Testis (tissue), 3 donors: Measurements from ENCODE around the gene SLC22A9. TPM values are rescaled to one million over a fixed set of nuclear protein-coding genes. Genes with fewer than 3 reads are reported as not detected.

Experiments
- polyA plus RNA-seq: library from polyadenylated mRNA; stranded (reverse); fragments of 350-450 nt; fragmentation: Illumina TruSeq; extraction: RNeasy Lipid Tissue Mini Kit (QIAGEN cat#74804); gene quantifications from one replicate; pipeline ENCODE4 v1.2.3, GENCODE V29; 2014; ENCODE audit warnings: low read depth, low replicate concordance; ENCODE audit not compliant: insufficient read depth
- total RNA-seq, 2 donors: library from RNA; depleted of rRNA; stranded (reverse); fragments of >200 nt; gene quantifications; one replicate each; pipeline ENCODE4 v1.2.3, GENCODE V29; 2016

SLC22A9 gene
- total and polyA plus RNA-seq, 3 donors from 2014 or later, result not detected

Other genes starting within 250 kb of the SLC22A9 start
- not detected for gene SLC22A24, start 225.6 kb upstream of the SLC22A9 start, total RNA-seq
- not detected for gene SLC22A24, start 225.6 kb upstream of the SLC22A9 start, polyA plus RNA-seq
- not detected for gene SLC22A25, start 126.2 kb upstream of the SLC22A9 start, total RNA-seq
- not detected for gene SLC22A25, start 126.2 kb upstream of the SLC22A9 start, polyA plus RNA-seq
- 10 to 100 TPM; 60.6 to 92.8 TPM for gene PLAAT5, start 121.4 kb downstream of the SLC22A9 start, total RNA-seq
- 148 TPM for gene PLAAT5, start 121.4 kb downstream of the SLC22A9 start, polyA plus RNA-seq
- gene LGALS12, start 136.3 kb downstream of the SLC22A9 start, total RNA-seq, result under 1 TPM in 1 of 2 donors, not detected in 1; 0.37 TPM
- gene LGALS12, start 136.3 kb downstream of the SLC22A9 start, polyA plus RNA-seq, result not detected
- 10 to 100 TPM in 1 of 2 donors, 1 to 10 TPM in 1; 9.8 to 14.2 TPM for gene PLAAT4, start 167.0 kb downstream of the SLC22A9 start, total RNA-seq
- 35.0 TPM for gene PLAAT4, start 167.0 kb downstream of the SLC22A9 start, polyA plus RNA-seq
- gene PLAAT2, start 193.6 kb downstream of the SLC22A9 start, total RNA-seq, result 1 to 10 TPM in 1 of 2 donors, under 1 TPM in 1; 0.43 to 1.2 TPM
- gene PLAAT2, start 193.6 kb downstream of the SLC22A9 start, polyA plus RNA-seq, result 0.66 TPM
- 100 to 1,000 TPM; 136 to 147 TPM for gene PLAAT3, start 244.6 kb downstream of the SLC22A9 start, total RNA-seq
- 301 TPM for gene PLAAT3, start 244.6 kb downstream of the SLC22A9 start, polyA plus RNA-seq